T-helper 9 cell (primary cell): ENCODE measurements around the gene ACP2.
"Not testable (repeated sequence)": the region's sequence is repeated elsewhere in the genome, so short reads cannot be mapped to it uniquely, and the experiment has no call there.

Experiments
- DNase-seq: peaks from one replicate; pipeline ENCODE4 v3.0.0-alpha.2; 2020

Gene ACP2

GRCh38 chr11:47192111-47192510 is 56.5 kb downstream of the ACP2 start:
- DNase-seq, result no peak

- not testable (repeated sequence) for DNase-seq
These were observed 57.5 kb downstream of the ACP2 start for GRCh38 chr11:47191137-47191536.
